ENCODE measurements around the gene PANK3.
"Not testable (repeated sequence)": the region's sequence is repeated elsewhere in the genome, so short reads cannot be mapped to it uniquely, and the experiment has no call there.

Gene PANK3

DNA sequence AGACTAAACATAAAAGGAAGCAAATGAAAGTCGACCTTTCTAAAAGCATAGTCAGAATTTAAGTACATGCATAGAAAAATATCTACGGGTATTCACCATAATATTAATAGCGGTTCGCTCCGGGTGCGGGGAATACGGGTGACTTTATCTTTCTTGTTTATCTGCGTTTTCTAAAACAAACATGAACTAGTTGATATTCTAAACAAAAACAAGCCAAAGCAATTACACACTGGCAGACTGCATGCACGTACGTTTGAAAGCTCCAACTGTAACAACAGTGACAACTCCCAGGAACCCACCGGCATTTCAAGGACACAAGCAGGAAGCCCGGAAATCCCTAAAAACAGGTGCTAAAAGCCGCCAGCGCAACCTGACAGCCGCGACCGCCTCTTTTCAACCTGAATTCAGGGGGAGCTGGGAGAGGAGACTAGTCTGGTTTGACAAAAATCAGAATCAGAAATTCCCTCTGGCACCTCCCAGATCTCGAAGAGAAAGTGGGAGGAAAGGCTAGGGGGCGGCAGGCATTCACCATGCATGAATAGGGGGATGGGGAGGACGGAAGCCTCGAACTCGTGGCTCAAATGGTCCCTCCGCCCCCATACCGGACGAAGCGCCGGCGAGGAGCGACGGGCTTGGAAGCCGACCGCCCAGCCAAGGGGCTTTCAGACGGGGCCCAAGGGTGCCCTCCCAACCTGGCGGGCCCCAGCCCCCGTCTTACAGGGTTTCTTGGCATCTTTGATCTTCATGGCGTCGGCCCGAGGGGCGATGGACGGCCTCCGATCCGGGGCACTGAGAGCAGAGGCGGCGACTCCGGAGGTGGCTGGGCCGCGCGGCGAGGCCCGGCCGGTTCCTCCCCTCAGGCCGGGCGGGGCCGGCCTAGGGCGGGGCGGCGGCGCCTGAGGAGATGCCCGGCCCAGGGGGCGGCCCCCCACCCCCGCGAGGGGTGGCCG, at the start of gene PANK3:
PANK3 (minus strand) TSS at position 831 of the 950 bp plus-strand sequence; CDS start at position 746, 85 bp downstream.
- DNase-seq: no peak

DNA sequence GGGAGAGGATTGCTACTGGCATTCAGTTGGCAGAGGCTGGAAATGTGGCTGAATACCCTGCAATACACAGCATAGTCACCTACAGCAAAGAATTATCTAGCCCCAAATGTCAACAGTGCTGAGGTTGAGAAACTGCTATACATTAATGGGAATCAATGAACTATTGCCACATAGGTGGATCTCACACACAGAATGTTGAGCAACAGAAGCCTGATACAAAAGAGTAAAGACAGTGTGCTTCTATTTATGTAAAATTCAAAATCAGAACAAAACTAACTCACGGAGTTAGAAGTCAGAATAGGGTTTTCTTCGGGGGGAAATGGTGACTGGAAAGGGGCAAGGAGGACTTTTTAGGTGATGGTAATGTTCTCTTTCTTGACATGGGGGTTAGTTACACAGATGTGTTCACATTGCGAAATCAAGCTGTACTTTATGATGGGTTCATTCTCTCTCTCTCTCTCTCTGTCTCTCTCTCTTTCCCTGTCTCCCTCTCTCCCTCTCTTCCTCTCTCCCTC, 45.7 kb upstream of the PANK3 start:
- no peak for DNase-seq

DNA sequence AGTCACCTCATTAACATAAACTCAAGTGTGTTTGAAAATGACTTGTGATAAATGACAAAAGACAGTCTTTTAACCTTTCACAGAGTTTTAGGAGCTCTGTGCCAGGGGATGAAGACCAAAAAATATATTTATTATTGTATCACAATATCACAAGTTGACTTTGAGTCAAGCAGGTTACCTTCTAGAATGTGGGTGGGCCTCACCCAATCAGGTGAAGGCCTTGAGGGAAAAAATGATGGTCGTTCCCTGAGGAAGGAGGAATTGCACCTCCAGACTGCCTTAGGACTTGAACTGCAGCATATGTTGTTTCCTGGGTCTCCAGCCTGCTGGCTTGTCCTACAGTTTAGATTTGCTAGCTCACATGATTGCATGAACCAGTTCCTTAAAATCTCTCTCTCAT, 41.6 kb upstream of the PANK3 start:
- DNase-seq: no peak

DNA sequence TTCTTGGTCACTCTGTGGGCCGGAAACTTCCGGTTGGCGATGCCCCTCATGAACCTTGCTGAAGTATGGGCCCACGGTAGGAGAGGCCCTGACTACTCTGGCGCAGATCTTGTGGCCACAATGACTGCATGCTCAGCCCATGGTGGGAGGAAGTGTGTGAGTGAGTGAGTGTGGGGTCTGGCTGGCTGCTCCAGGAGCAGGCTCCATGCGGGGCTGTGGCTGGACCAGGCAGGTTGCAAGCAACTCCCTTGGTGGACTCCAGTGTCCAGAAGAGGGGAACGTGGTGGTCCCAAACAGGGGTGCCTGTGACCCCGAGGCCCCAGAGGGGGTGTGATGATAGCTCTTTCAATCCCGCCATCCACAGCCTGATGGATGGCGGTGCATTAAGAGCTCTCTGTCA, 35.5 kb upstream of the PANK3 start:
- DNase-seq: no peak

DNA sequence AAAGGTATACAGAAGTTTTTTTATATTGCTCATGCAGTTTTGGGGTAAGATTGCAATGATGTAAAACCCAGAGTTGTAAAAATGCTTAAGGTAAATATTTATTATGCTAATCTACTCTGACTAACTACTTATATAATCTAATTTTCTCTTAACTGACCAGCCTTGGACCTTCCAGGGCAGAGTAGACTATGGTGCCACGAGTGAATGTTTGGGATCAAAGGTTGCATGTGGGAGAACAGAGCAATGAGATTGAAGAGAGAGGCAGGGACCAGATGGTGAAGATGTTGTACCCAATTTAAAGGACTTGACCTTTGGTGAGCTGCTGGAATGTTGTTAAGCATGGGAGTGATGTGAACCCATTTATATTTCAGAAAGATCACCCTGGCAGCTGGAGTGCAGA, 34.8 kb upstream of the PANK3 start:
- no peak for DNase-seq

DNA sequence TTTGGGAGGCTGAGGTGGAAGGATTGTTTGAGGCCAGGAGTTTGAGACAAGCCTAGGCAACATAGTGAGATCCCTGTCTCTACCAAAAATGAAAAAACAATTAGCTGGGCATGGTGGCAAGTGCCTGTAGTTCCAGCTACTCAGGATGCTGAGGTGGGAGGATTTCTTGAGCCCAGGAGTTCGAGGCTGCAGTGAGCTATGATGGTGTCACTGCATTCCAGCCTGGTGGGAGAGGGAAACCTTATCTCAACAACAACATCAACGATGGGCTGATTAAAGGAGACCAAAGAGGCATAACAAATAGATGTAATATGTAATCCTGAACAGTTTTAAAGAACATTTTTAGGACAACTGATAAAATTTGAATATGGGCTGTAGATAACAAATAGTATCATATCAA, 34.2 kb upstream of the PANK3 start:
- no peak for DNase-seq

DNA sequence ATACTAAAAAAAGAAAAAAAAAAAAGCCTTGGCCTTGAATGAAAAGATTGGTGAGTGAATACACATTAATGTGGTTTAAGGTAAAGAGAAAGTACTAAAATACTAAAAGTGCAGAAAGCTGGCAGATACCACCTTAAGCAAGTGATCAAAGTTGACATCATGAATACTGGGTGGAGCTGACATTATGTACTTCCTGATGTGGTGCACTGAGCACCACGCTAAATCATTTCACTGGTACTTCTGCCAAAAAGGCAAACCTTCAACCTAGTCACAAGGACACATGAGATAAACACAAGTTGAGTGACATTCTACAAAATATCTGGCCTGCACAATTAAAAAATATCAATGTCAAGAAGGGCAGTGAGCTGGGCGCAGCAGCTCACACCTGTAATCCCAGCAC, 33.8 kb upstream of the PANK3 start:
- no peak for DNase-seq

DNA sequence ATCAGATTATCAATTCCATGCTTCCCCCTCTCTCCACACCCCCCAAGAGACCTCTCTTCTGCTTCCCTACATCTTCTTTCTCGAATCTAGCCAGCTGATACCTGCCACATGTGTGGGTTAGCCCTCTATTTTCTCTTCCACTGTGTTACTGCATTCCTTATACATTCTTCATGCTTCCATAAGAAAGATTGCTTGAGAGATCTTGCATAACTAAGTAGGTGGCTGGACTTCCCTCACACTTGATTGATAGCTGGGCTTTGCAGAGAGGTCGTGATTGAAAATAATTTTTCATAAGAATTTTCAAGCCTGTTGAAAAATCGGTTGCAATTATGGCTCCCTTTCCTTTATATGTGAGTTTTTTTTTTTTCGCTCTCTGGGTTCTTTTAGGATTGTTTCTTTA, 33.0 kb upstream of the PANK3 start:
- DNase-seq: no peak

DNA sequence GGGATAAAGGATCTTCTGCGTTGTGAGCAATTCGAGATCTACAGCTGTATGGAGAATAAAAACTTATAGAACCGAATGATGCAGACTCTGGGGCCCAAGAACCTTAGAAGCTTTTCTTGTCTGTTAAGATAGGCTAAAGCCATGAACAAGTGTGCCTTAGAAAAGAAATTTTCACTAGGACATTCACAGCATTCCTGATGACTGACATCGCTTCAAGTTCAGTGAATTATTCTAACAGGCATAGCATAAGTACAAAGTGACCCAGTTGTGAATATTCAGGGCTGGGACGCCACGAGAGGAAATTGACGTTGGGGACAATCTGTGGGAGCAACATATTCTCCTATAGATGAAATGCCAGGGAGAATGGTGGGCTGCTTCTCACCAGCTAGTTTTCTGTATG, 32.0 kb upstream of the PANK3 start:
- no peak for DNase-seq

DNA sequence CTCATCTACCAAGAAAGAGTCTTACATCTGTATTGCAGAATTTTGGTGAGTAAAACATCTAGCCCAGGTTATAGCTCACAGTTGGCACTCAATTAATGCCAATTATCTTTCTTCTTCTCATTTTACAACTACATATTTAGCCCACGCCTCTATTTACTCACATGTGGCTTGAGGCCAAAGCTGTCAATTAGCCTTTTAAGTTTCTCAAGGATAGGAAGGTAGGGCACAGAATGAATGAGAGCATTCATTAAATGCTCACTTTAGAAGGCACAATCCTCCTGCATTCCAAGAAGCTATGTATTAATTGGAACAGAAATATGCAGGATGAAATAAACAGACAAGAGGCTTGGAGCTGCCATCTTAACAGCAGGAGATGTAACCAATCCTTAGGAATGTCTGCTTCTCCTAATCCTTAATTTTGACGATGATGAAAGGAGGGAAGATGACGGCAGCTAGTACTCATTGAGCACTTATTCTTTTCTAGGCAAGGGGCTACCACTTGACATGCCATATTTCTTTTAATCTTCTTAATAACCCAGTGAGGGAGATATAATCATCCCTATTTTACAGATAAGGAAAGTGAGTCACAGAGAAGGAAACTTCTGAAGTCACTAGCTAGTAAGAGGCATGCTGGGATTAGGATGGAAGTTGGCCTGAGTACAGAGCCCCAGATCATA, 30.8 kb upstream of the PANK3 start:
- DNase-seq: no peak

DNA sequence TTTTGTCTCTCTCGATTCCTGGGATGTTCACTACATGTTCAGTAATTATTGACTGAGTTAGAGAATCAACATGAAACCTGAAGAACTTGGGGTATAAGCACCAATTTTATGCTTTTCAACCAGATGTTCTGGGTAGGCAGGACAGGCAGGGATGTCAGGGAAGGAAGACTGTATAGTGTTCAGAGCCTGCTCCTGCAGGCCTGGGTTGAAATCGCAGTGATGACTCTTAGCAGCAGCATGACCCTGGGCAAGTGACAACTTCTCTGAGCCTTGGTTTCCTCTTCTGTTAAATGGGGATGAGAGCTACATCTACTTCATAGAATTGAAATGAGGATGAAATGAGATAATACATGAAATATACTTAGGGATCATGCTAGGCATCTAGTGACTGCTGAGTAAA, 29.7 kb upstream of the PANK3 start:
- DNase-seq: no peak

DNA sequence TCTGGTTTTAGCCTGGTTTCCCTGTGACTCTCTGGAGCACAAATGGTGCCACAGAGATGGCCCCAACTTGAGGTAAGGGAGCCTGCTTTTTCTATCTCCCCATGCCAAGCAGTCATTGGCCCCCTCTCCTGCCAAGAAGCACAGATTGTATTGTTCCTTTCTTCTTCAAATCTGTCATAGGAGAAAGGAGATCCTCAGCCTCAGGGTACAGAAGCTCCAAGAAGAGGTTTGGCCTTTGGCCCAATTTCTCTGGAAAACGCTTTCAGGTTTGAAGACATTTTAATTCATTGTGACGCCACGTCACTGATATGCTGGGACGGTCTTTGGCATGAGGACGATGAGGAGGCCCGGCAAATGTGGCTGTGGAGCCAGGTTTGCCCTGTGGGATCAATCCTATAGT, 29.2 kb upstream of the PANK3 start:
- DNase-seq: no peak

DNA sequence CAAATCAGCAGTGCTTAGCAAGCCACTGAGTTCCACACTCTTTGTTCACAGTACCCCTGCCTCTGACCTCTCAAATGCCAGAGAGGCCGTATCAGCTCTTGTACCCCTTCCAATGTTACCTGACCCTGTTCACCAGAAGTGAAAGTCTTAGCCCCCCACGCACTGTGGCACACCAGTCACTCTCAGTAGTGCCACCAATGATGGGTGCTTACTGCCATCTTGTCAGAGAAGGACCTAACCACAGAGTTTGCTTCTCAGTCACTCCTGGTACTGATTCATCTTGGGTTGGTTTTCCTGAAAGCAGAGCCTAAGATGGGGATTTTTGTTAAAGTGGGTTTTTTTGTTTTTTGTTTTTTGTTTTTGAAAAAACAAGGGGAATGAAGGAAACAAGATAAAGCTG, 28.8 kb upstream of the PANK3 start:
- no peak for DNase-seq

DNA sequence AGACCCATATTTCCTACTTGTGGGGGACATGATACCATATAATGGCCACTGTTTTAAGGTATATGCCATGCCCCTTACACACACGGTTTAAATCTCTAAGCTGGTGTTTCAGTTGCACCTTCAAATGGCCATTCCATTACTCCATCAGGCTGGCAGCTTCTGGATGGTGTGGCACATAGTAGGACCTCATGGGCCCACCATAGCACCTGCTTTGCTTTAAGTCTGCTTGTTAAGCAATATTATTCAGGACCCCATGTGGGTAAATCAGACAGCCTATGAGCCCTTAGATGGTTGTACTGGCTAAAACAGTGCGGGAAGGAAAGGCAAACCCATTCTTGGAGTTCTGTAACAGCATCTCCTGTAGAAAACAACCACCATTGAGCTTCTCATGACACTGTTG, 27.4 kb upstream of the PANK3 start:
- DNase-seq: no peak

DNA sequence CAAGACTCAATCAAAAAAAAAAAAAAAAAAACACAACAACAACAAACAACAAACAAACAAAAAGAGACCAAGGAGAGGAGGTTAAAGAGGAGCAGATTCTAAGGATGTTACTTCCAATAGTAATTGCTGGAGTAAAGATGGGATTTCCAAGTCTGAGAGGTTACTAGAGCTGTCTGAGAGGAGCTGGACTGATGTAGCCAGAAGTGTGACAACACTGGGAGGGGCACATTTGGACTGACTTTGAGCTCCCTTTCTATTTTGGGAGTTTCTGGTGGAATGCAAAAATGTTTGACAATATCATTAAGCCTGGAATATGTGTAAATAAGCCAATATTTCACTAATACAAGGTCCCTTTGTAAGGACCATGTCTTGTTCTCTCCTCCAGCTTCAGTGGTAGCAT, 25.3 kb upstream of the PANK3 start:
- DNase-seq: no peak

DNA sequence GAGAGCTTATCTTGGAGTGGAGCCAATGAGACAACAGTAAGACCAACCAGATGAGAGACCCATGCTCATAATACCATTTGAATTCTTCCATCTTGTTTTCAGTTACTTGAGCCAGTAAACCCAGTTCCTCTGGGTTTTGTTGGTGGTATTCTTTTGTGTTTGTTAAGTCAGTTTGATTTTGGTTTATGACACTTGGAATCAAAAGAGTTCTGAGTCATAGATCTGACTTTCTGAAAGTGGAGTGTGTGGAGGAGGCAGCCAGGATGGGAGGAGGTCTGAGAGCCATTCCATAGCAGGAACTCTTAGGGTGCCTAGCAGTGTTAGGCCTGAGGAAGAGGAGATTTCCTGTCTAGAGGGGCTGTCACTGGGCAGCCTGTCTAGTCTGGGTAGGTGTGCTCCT, 24.6 kb upstream of the PANK3 start:
- no peak for DNase-seq

DNA sequence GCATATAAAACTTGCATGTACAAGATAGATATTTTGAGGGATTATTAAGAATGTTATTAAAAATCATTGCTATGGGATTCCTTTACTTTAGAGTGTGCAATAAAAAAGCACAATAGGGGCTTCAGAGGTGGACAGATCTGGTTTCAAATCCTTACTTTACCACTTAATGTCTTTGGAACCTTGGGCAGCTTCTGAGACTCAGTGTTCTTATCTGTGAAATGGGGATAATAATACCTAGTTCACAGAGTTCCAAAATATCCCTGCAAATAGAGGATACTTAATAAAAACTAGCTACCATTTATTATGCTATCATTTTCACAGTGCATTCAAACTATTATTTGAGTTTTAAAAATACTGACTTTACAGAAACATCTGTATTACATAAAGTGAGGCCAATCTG, 23.3 kb upstream of the PANK3 start:
- DNase-seq: no peak

DNA sequence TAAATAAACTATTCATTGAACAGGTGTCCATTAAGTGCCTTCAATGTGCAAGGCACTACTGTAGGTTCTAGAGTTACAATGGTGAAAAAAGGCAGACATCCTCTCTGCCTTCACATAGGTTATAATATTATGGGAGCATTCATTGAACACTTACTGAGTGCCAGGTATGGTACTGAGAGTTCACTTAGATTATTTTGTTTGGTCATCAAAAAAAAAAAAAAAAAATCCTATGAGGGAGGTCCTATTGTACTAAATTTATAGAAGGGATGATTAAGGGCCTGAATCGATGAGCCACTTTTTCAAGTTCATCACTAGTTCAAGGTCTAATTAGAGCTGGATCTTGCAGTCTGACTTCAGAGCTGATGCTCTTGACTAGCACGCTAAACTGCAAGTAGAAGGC, 22.8 kb upstream of the PANK3 start:
- no peak for DNase-seq

DNA sequence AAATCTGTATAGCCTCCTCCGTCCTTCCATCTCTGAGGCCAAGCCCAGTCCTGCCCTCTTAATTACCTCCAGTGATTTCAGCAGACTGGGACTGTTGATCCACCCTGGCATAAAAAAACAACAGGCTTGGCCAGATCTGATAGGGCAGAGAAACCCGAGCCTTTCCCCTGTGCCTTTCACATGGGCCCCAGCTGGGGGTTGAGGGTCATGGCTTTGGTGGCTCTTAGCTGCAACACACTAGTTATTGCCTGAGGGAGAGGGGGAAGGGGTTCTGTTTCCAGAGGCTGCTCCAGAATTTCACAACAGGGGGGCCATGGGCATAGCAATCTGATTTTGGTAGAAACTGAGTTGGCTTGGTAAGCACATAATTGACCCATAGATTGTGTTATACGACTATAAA, 21.2 kb upstream of the PANK3 start:
- DNase-seq: no peak

DNA sequence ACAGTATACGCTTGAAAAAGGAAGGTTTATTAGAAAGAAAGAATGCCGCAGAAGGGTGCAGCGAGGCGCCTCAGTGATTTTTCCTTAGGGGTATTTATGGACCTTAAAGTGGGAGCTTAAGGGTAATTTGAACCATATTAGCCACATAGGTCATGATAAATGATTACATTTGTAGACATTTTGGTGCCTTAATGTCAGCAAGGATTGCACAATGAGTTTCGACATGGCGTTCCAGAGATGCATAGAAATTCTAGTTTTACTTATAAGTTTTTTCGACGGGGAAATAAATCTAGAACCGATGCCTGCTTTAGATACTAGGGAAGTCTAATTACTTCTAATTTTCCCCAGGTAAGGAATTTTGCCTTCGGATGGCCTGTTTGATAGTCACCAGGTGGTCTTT, 20.7 kb upstream of the PANK3 start:
- no peak for DNase-seq

DNA sequence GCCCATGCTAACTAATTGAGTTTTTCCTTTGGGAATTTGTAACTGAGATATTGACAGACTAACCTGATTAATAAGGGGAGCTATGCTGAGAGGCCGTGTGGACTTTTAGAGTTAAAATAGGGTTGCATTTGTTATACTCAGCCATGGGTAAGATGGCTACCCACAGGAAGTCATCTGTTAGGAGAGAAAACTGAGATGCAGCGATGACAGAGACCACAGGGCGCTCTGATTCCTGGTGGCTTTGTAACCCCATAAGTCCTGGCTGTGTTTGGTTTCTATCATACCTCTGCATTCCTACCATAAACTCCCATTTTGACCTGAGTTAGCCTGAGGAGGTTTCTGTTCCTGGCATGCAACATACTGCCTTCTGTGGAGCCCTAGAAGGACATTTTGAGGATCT, 19.5 kb upstream of the PANK3 start:
- no peak for DNase-seq

DNA sequence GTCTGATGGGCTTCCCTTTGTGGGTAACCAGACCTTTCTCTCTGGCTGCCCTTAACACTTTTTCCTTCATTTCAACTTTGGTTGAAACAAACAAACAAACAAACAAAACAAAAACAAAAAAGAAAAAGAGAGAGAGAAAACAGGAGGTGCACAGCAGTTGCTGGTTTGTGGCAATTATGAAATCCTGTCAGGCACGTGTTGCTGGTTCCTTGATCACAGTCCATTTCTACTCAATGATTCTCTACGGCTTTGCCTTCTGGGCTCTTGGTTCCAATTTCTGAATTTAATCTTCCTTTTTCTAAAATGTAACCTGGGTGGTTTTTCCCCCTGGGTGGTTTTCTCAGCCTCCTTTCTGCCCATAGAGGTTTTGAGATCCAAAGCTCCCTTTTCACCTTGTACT, 17.8 kb upstream of the PANK3 start:
- DNase-seq: no peak

DNA sequence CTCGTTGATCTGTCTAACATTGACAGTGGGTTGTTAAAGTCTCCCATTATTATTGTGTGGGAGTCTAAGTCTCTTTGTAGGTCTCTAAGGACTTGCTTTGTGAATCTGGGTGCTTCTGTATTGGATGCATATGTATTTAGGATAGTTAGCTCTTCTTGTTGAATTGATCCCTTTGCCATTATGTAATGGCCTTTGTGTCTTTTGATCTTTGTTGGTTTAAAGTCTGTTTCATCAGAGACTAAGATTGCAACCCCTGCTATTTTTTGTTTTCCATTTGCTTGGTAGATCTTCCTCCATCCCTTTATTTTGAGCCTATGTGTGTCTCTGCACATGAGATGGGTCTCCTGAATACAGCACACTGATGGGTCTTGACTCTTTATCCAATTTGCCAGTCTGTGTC, 17.0 kb upstream of the PANK3 start:
- DNase-seq: not testable (repeated sequence)

DNA sequence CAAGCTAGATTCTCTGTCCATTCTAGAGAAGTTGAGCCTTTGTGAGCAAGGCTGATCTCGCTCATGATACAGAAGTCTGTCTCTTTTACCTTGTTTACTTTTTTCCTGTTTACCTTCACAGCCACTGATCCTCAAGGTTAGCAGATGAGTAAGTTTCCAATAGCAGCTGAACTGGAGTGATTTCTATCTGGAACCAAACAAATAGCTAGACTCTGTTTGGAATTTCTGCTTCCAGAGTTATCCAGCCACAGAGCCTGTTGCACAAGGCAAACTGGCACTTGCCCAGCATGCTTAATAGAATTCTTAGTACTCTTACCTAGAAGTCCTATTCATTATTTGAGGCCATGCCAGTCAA, 12.8 kb upstream of the PANK3 start:
- no peak for DNase-seq

Measured in activated CD4-positive, alpha-beta T cell treated with anti-CD3 and anti-CD28 coated beads, Interleukin-2, amount 50 U/mL, for 1 hour (primary cell).